ENCODE data around the gene CD79A.

DNA sequence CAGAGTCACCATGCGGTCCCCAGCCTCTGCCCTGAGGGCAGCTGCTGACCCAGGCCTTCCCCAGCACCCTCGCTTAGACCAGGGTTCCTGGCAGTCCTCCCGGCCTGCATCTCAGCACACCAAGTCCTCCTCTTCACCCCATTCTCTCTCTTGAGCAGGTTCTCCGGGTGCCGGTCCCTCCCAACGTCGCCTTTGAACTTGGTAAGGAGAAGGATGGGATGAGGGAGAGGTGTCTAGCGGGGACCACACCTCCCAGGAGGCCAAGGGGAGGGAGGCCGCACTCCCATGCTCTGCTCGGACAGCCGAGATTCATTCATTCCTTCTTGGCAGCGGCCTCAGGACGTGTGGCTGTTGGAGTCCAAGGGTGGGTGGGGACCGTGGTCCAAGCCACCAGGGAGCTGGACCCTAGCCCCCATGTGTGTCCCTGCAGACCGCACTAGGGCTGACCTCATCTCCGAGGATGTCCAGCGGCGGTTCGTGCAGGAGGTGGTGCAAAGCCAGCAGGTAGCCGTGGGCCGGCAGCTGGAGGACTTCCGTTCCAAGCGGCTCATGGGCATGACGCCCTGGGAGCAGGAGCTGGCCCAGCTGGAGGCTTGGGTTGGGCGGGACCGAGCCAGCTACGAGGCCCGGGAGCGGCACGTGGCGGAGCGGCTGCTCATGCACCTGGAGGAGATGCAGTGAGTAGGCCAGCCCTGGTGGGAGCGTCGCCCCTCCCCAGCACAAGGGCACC, 15.3 kb downstream of the CD79A start:
- TF ChIP-seq, protein P1, sequence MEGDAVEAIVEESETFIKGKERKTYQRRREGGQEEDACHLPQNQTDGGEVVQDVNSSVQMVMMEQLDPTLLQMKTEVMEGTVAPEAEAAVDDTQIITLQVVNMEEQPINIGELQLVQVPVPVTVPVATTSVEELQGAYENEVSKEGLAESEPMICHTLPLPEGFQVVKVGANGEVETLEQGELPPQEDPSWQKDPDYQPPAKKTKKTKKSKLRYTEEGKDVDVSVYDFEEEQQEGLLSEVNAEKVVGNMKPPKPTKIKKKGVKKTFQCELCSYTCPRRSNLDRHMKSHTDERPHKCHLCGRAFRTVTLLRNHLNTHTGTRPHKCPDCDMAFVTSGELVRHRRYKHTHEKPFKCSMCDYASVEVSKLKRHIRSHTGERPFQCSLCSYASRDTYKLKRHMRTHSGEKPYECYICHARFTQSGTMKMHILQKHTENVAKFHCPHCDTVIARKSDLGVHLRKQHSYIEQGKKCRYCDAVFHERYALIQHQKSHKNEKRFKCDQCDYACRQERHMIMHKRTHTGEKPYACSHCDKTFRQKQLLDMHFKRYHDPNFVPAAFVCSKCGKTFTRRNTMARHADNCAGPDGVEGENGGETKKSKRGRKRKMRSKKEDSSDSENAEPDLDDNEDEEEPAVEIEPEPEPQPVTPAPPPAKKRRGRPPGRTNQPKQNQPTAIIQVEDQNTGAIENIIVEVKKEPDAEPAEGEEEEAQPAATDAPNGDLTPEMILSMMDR (IDR thresholded peaks at IDR 0.05), result no peak
- TF ChIP-seq ZFX (IDR thresholded peaks at IDR 0.05; ENCODE audit: borderline replicate concordance), result no peak
